NT2/D1 (cell line): ENCODE measurements around the gene VENTX.

ENCODE experiments used
- SUZ12 ChIP-seq: IDR thresholded peaks from 2 replicates; pipeline ENCODE4 v1.6.1; 2011; ENCODE audit not compliant: insufficient read length, insufficient read depth; ENCODE audit errors: extremely low read depth
- YY1 ChIP-seq: IDR thresholded peaks from 2 replicates; pipeline ENCODE4 v1.6.1; 2011; ENCODE audit not compliant: insufficient read length, insufficient read depth
- ZNF274 ChIP-seq: IDR thresholded peaks from 2 replicates; pipeline ENCODE4 v1.6.1; 2011; ENCODE audit warnings: mild to moderate bottlenecking, low read depth, low read length

GRCh38 chr10:133221331-133221730 is 16.3 kb upstream of the VENTX start:
- TF ChIP-seq SUZ12 = no peak
- no peak for TF ChIP-seq ZNF274
- TF ChIP-seq YY1 = no peak
